H1 (cell line): ENCODE results near the gene SLC12A7. TPM values are rescaled to one million over a fixed set of nuclear protein-coding genes. Genes with fewer than 3 reads are reported as not detected.

Experiments
- CTCF ChIA-PET: fragments of 300-600 bp; sonication (Branson Sonifier 250); formaldehyde crosslinking; loops from one replicate; lab custom pipeline; 2021; ENCODE audit not compliant: partially characterized antibody; lab: Charles Lee
- POLR2A ChIA-PET: fragments of 300-600 bp; sonication (Branson Sonifier 250); formaldehyde crosslinking; loops from one replicate; lab custom pipeline; 2021; ENCODE audit warnings: inconsistent platforms; ENCODE audit not compliant: partially characterized antibody; lab: Charles Lee
- DNase-seq, 2 experiments: peaks; one replicate each; pipeline versions ENCODE4 v3.0.0 to v3.0.0-alpha.2; 2010 to 2022; ENCODE audit warnings: low spot score in 2 of 2, low read depth in 1 of 2, mixed read lengths in 1 of 2
- FAIRE-seq: peaks from 2 replicates; lab custom pipeline; 2011; peaks lifted over from hg19 to GRCh38; lab: Jason Lieb, UNC
- H2AFZ ChIP-seq: 2 replicates; pipeline ENCODE4 v1.8.1; 2012; ENCODE audit warnings: low read length, inconsistent platforms
- H2AK5ac ChIP-seq: 2 replicates; pipeline ENCODE4 v1.6.1; 2013; ENCODE audit warnings: low read depth, low read length
- H2BK120ac ChIP-seq: replicated peaks from 2 replicates; pipeline ENCODE3; 2013; ENCODE audit warnings: low read depth, low read length, inconsistent platforms
- H2BK12ac ChIP-seq: 2 replicates; pipeline ENCODE4 v1.6.1; 2013; ENCODE audit warnings: low read depth, low read length
- H2BK15ac ChIP-seq: 2 replicates; pipeline ENCODE4 v1.6.1; 2013; ENCODE audit warnings: low read length
- H2BK20ac ChIP-seq: 2 replicates; pipeline ENCODE4 v1.6.1; 2013; ENCODE audit warnings: low read length
- H2BK5ac ChIP-seq: 2 replicates; pipeline ENCODE4 v1.6.1; 2013; ENCODE audit warnings: low read depth, low read length
- H3K14ac ChIP-seq: 2 replicates; pipeline ENCODE4 v1.6.1; 2013; ENCODE audit warnings: inconsistent platforms; ENCODE audit not compliant: insufficient read length
- H3K18ac ChIP-seq: 2 replicates; pipeline ENCODE4 v1.6.1; 2013; ENCODE audit warnings: low read length; ENCODE audit errors: extremely low read depth
- H3K23ac ChIP-seq: 2 replicates; pipeline ENCODE4 v1.6.1; 2013; ENCODE audit warnings: inconsistent platforms; ENCODE audit not compliant: insufficient read length
- H3K23me2 ChIP-seq: 2 replicates; pipeline ENCODE4 v1.6.1; 2013; ENCODE audit warnings: low read depth, low read length
- H3K27ac ChIP-seq: 2 replicates; pipeline ENCODE4 v1.6.1; 2011; ENCODE audit warnings: low read depth, low read length, inconsistent platforms
- H3K27me3 ChIP-seq, 4 experiments: replicated peaks in 1 of 4; 1 replicate in 1 of 4; 2 replicates in 3 of 4; pipeline versions ENCODE4 v1.6.1 to v1.8.1; 2011 to 2013; ENCODE audit warnings: low read length in 3 of 4, mild to moderate bottlenecking in 3 of 4, inconsistent platforms in 2 of 4, mixed read lengths in 2 of 4, moderate library complexity in 1 of 4; ENCODE audit not compliant: control insufficient read depth in 3 of 4, insufficient read depth in 3 of 4; ENCODE audit errors: extremely low read depth in 1 of 4
- H3K36me3 ChIP-seq, 4 experiments: 2 replicates each; pipeline versions ENCODE4 v1.6.1 to v1.8.1; 2011 to 2013; ENCODE audit warnings: mild to moderate bottlenecking in 4 of 4, low read length in 3 of 4, moderate library complexity in 2 of 4, control low read depth in 1 of 4, inconsistent platforms in 1 of 4; ENCODE audit not compliant: insufficient read depth in 4 of 4, control insufficient read depth in 2 of 4
- H3K4ac ChIP-seq: replicated peaks from 2 replicates; pipeline ENCODE3; 2013; ENCODE audit warnings: low read length, low read depth, mixed read lengths, inconsistent platforms; ENCODE audit not compliant: insufficient read length
- H3K4me1 ChIP-seq, 4 experiments: replicated peaks in 1 of 4; 1 replicate in 1 of 4; 2 replicates in 3 of 4; pipeline versions ENCODE4 v1.6.1 to v1.8.1; 2011 to 2013; ENCODE audit warnings: low read length in 3 of 4, inconsistent platforms in 2 of 4, mixed read lengths in 1 of 4; ENCODE audit not compliant: insufficient read depth in 4 of 4, control insufficient read depth in 3 of 4
- H3K4me2 ChIP-seq, 2 experiments: 2 replicates each; pipeline versions ENCODE4 v1.6.1 to v1.8.1; 2011 to 2013; ENCODE audit warnings: low read depth in 2 of 2, low read length in 2 of 2, control low read depth in 1 of 2, inconsistent platforms in 1 of 2, mild to moderate bottlenecking in 1 of 2; ENCODE audit not compliant: insufficient read depth in 1 of 2
- H3K4me3 ChIP-seq, 4 experiments: fragments of 200-600, 300-600 bp in 1 of 4; sonication (generic), shearing (Covaris generic), sonication (Bioruptor Twin) in 1 of 4; 2 replicates each; pipeline versions ENCODE4 v1.5.1 to v1.8.1; 2011 to 2016; ENCODE audit warnings: low read length in 4 of 4, low read depth in 3 of 4, control low read depth in 2 of 4, inconsistent platforms in 2 of 4, mild to moderate bottlenecking in 2 of 4, mixed read lengths in 1 of 4, moderate library complexity in 1 of 4; ENCODE audit not compliant: insufficient read depth in 2 of 4; ENCODE audit errors: extremely low read depth in 1 of 4
- H3K56ac ChIP-seq: replicated peaks from 2 replicates; pipeline ENCODE3; 2013; ENCODE audit warnings: low read depth, mild to moderate bottlenecking, mixed read lengths, low read length, inconsistent platforms; ENCODE audit not compliant: insufficient read length
- H3K79me1 ChIP-seq: 2 replicates; pipeline ENCODE4 v1.6.1; 2013; ENCODE audit warnings: low read depth, low read length, control low read depth
- H3K79me2 ChIP-seq, 2 experiments: 2 replicates each; pipeline versions ENCODE4 v1.6.1 to v1.8.1; 2012 to 2013; ENCODE audit warnings: low read length in 2 of 2, mild to moderate bottlenecking in 2 of 2, inconsistent platforms in 1 of 2; ENCODE audit not compliant: insufficient read depth in 2 of 2, control insufficient read depth in 1 of 2
- H3K9ac ChIP-seq, 4 experiments: replicated peaks in 1 of 4; 1 replicate in 1 of 4; 2 replicates in 3 of 4; pipeline versions ENCODE4 v1.6.1 to v1.8.1; 2011 to 2013; ENCODE audit warnings: low read depth in 3 of 4, low read length in 3 of 4, control low read depth in 2 of 4, mild to moderate bottlenecking in 2 of 4, moderate library complexity in 2 of 4, inconsistent platforms in 1 of 4; ENCODE audit errors: extremely low read depth in 1 of 4
- H3K9me3 ChIP-seq, 2 experiments: 2 replicates each; pipeline versions ENCODE4 v1.6.1 to v1.8.1; 2012 to 2013; ENCODE audit warnings: mild to moderate bottlenecking in 2 of 2, moderate library complexity in 2 of 2, control low read depth in 1 of 2, inconsistent platforms in 1 of 2, low read depth in 1 of 2, low read length in 1 of 2, mixed read lengths in 1 of 2; ENCODE audit not compliant: insufficient read depth in 2 of 2
- H4K20me1 ChIP-seq, 2 experiments: replicated peaks in 1 of 2; 2 replicates each; pipeline versions ENCODE3 to v1.8.1; 2011 to 2013; ENCODE audit warnings: inconsistent platforms in 2 of 2, low read length in 2 of 2, mild to moderate bottlenecking in 1 of 2; ENCODE audit not compliant: insufficient read depth in 2 of 2, control insufficient read depth in 1 of 2
- H4K5ac ChIP-seq: 2 replicates; pipeline ENCODE4 v1.6.1; 2013; ENCODE audit warnings: low read length, low read depth, mixed read lengths, inconsistent platforms; ENCODE audit not compliant: insufficient read length
- H4K8ac ChIP-seq: 2 replicates; pipeline ENCODE4 v1.8.0; 2013; ENCODE audit warnings: mild to moderate bottlenecking, moderate library complexity, low read length, inconsistent platforms; ENCODE audit not compliant: insufficient read depth; ENCODE audit errors: extremely low read depth
- H4K91ac ChIP-seq: replicated peaks from 2 replicates; pipeline ENCODE3; 2013; ENCODE audit warnings: low read length, mixed read lengths, inconsistent platforms; ENCODE audit not compliant: insufficient read length
- BRCA1 ChIP-seq: IDR thresholded peaks from 2 replicates; pipeline ENCODE4 v1.6.1; 2012; ENCODE audit warnings: low read depth, low read length, improper control_type of control experiment
- CBX5 ChIP-seq: fragments of 300-800, 300-1000 bp; sonication (generic); IDR thresholded peaks from 2 replicates; pipeline ENCODE4 v1.7.1; 2016; ENCODE audit warnings: antibody characterized with exemption, low read length, low read depth
- CEBPB ChIP-seq: IDR thresholded peaks from 2 replicates; pipeline ENCODE4 v1.6.1; 2012; ENCODE audit warnings: low read depth, low read length
- CHD1 ChIP-seq: IDR thresholded peaks from 2 replicates; pipeline ENCODE4 v1.6.1; 2012; ENCODE audit warnings: low read depth, low read length, improper control_type of control experiment
- EGR1 ChIP-seq: IDR thresholded peaks from 2 replicates; pipeline ENCODE4 v1.6.1; 2011; ENCODE audit warnings: low read depth, low read length, borderline replicate concordance
- FOSL1 ChIP-seq: IDR thresholded peaks from 2 replicates; pipeline ENCODE4 v1.6.1; 2011; ENCODE audit warnings: mild to moderate bottlenecking, low read depth, low read length, moderate library complexity; ENCODE audit not compliant: insufficient read depth
- HDAC6 ChIP-seq: IDR thresholded peaks from one replicate; pipeline ENCODE4 v1.7.1; 2012; ENCODE audit warnings: low read depth, mild to moderate bottlenecking, inconsistent platforms, low read length, moderate library complexity
- NANOG ChIP-seq: IDR thresholded peaks from 2 replicates; pipeline ENCODE4 v1.6.1; 2011; ENCODE audit warnings: low read length, low read depth, mild to moderate bottlenecking, inconsistent platforms; ENCODE audit not compliant: insufficient read depth, poor library complexity, severe bottlenecking
- NRF1 ChIP-seq: IDR thresholded peaks from 2 replicates; pipeline ENCODE4 v1.6.1; 2011; ENCODE audit warnings: mild to moderate bottlenecking, low read depth, low read length, improper control_type of control experiment
- SIRT6 ChIP-seq: IDR thresholded peaks from one replicate; pipeline ENCODE4 v1.7.1; 2012; ENCODE audit warnings: low read length, inconsistent platforms
- WGBS, 2 experiments: shearing (Covaris generic) in 1 of 2; methylation state at CpG; one replicate each; pipeline versions ENCODE4 v1.1.6 to v1.1.7; 2013 to 2015; ENCODE audit warnings: low lambda C conversion rate in 2 of 2, mixed read lengths in 2 of 2, inconsistent platforms in 1 of 2, low coverage in 1 of 2, missing lambda C conversion rate in 1 of 2; ENCODE audit not compliant: insufficient replicate concordance in 2 of 2, insufficient coverage in 1 of 2, insufficient read length in 1 of 2; ENCODE audit errors: extremely low coverage in 1 of 2, missing lambda C conversion rate in 1 of 2; 5-methylcytosine and 5-hydroxymethylcytosine counted together
- polyA plus RNA-seq, 7 experiments: library from polyadenylated mRNA; depleted of rRNA in 3 of 7; stranded (reverse) in 5 of 7; unstranded in 2 of 7; fragments of >200 nt in 5 of 7; fragments of 200-250 nt in 2 of 7; gene quantifications; 1 replicate in 5 of 7; 2 replicates in 1 of 7; 4 replicates in 1 of 7; pipeline versions ENCODE4 v1.2.1 to v1.2.3, GENCODE V29; 2011 to 2013; ENCODE audit warnings: missing spikeins in 2 of 7, mixed read lengths in 2 of 7
- total RNA-seq: library from RNA; stranded (reverse); fragmentation: NEBNext Ultra II Directional; extraction: Animal tissue kit (Norgen Biotek cat#: 25700); gene quantifications from 2 replicates; pipeline ENCODE4 v1.2.1, GENCODE V29; 2021
- TF ChIP-seq, protein P1 (sequence below): IDR thresholded peaks from 2 replicates; pipeline ENCODE4 v1.6.1; 2012; ENCODE audit warnings: low read length, inconsistent platforms
- TF ChIP-seq, protein P2 (sequence below): IDR thresholded peaks from 2 replicates; pipeline ENCODE4 v1.6.1; 2011; ENCODE audit warnings: low read length, improper control_type of control experiment

SLC12A7 gene
- total and polyA plus RNA-seq, 2 of the 8 experiments (the other 6 are each of a cell fraction or from before 2014, with no cell fraction given), result 23.5 to 39.7 TPM

DNA sequence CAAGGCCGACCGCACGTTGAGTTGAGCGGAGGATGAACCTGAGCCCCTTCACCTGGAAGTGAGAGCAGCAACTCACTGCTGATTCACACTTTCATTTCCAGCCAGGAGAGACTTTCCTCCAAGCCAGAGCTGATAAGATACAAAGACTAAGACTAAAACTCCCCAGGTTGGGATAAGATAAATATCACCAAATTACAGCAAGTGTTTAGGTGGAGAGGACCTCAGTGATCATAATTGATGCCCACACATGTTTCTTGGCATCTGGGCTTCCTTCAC lies 109.7 kb downstream of the SLC12A7 start:
- H4K8ac ChIP-seq, result no peak overlapping the region
- H3K9me3 ChIP-seq, result no peaks in the 10 kb centered on the region
- WGBS, 2 experiments, result 79% methylated on average over 4 of the region's 4 CpGs; no CpG with 5 or more reads in 1 of the 2 experiments
- no peak overlapping the region for H4K91ac ChIP-seq
- H3K27ac ChIP-seq, result no peak overlapping the region
- H3K4me2 ChIP-seq, result no peak overlapping the region
- peaks cover 2% of the 10 kb centered on the region; the same call in 1 of the 2 replicates for H3K23me2 ChIP-seq
- no peaks in the 10 kb centered on the region for H3K79me1 ChIP-seq
- no peak overlapping the region for H3K23ac ChIP-seq
- H2BK20ac ChIP-seq, result no peak overlapping the region
- no peak overlapping the region for H2AFZ ChIP-seq
- no peak overlapping the region for H3K56ac ChIP-seq
- ChIA-PET CTCF (interaction anchor here (0.8 to 2.2 kb wide), 3 partner anchors 8 to 82 kb away, joined by 3 to 8 read pairs (median 4); no protein-coding TSS in a partner anchor), POLR2A (no interaction called here)
- H2AK5ac ChIP-seq, result no peak overlapping the region
- H3K4me1 ChIP-seq, result peaks cover 0 to 9% (median 3%) of the 10 kb centered on the region in 4 experiments; a peak in 4 of 7 replicates
- H3K9ac ChIP-seq, result no peak overlapping the region
- H4K20me1 ChIP-seq, result no peaks in the 10 kb centered on the region
- no peak overlapping the region for H3K14ac ChIP-seq
- FAIRE-seq, result no peak
- H2BK120ac ChIP-seq, result no peak overlapping the region
- no peak overlapping the region for H3K4ac ChIP-seq
- no peaks in the 10 kb centered on the region for H3K79me2 ChIP-seq
- DNase-seq, result no peak
- no peak overlapping the region for H4K5ac ChIP-seq
- H3K36me3 ChIP-seq, result no peaks in the 10 kb centered on the region
- peaks cover 13 to 38% (median 37%) of the 10 kb centered on the region in 4 experiments for H3K27me3 ChIP-seq
- no peak overlapping the region for H2BK12ac ChIP-seq
- no peak overlapping the region for H3K4me3 ChIP-seq
- no peak overlapping the region for H2BK5ac ChIP-seq
- H3K18ac ChIP-seq, result no peak overlapping the region
- no peak overlapping the region for H2BK15ac ChIP-seq
- TF ChIP-seq CBX5, result no peak
- TF ChIP-seq, protein P1, sequence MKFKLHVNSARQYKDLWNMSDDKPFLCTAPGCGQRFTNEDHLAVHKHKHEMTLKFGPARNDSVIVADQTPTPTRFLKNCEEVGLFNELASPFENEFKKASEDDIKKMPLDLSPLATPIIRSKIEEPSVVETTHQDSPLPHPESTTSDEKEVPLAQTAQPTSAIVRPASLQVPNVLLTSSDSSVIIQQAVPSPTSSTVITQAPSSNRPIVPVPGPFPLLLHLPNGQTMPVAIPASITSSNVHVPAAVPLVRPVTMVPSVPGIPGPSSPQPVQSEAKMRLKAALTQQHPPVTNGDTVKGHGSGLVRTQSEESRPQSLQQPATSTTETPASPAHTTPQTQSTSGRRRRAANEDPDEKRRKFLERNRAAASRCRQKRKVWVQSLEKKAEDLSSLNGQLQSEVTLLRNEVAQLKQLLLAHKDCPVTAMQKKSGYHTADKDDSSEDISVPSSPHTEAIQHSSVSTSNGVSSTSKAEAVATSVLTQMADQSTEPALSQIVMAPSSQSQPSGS, result no peak
- TF ChIP-seq NANOG, result no peak
- no peak for TF ChIP-seq NRF1
- TF ChIP-seq FOSL1, result no peak
- TF ChIP-seq SIRT6, result no peak
- no peak for TF ChIP-seq EGR1
- TF ChIP-seq BRCA1, result no peak
- TF ChIP-seq, protein P2, sequence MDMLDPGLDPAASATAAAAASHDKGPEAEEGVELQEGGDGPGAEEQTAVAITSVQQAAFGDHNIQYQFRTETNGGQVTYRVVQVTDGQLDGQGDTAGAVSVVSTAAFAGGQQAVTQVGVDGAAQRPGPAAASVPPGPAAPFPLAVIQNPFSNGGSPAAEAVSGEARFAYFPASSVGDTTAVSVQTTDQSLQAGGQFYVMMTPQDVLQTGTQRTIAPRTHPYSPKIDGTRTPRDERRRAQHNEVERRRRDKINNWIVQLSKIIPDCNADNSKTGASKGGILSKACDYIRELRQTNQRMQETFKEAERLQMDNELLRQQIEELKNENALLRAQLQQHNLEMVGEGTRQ, result no peak
- no peak for TF ChIP-seq CHD1
- TF ChIP-seq CEBPB, result no peak
- no peak for TF ChIP-seq HDAC6
